HFFc6 (cell line): ENCODE results near the gene JMJD4. TPM values are rescaled to one million over a fixed set of nuclear protein-coding genes. Genes with fewer than 3 reads are reported as not detected.

Experiments
- DNase-seq: peaks from one replicate; pipeline ENCODE4 v3.0.0-alpha.2; 2018
- H3K27ac Mint-ChIP-seq: 2 replicates; pipeline ENCODE4 v1.8.0; 2020; ENCODE audit warnings: mild to moderate bottlenecking, mixed read lengths
- H3K27me3 Mint-ChIP-seq: 2 replicates; pipeline ENCODE4 v1.8.0; 2021; ENCODE audit warnings: mild to moderate bottlenecking, moderate library complexity, mixed read lengths; ENCODE audit not compliant: insufficient read depth
- H3K36me3 Mint-ChIP-seq: 2 replicates; pipeline ENCODE4 v1.8.0; 2021; ENCODE audit warnings: low read depth, mixed read lengths
- H3K4me1 Mint-ChIP-seq: 2 replicates; pipeline ENCODE4 v1.8.0; 2020; ENCODE audit warnings: low read depth, mixed read lengths
- H3K4me3 Mint-ChIP-seq: 2 replicates; pipeline ENCODE4 v1.8.0; 2020; ENCODE audit warnings: mild to moderate bottlenecking, moderate library complexity, mixed read lengths
- H3K9me3 Mint-ChIP-seq: 2 replicates; pipeline ENCODE4 v1.8.0; 2020; ENCODE audit warnings: mild to moderate bottlenecking, mixed read lengths
- CTCF ChIP-seq: fragments of 200-600 bp; sonication (generic); IDR thresholded peaks from 2 replicates; pipeline ENCODE4 v1.5.0; 2021; ENCODE audit warnings: antibody characterized with exemption, mild to moderate bottlenecking
- total RNA-seq, 6 experiments: library from RNA; stranded (reverse); fragmentation: NEBNext Ultra II Directional; extraction: Animal tissue kit (Norgen Biotek cat#: 25700); gene quantifications; 2 replicates in 1 of 6; 3 replicates in 5 of 6; pipeline ENCODE4 v1.2.3, GENCODE V29; 2021

Gene JMJD4
- total RNA-seq, 6 experiments from 2014 or later: 20.2 to 23.1 (median 21.5) TPM

- H3K27ac Mint-ChIP-seq: no peak overlapping the region
- no peak overlapping the region for H3K4me3 Mint-ChIP-seq
- no peaks in the 10 kb centered on the region; the same call in 1 of the 2 replicates for H3K36me3 Mint-ChIP-seq
- peaks cover 26% of the 10 kb centered on the region for H3K4me1 Mint-ChIP-seq
- no peak for TF ChIP-seq CTCF
- no peaks in the 10 kb centered on the region for H3K9me3 Mint-ChIP-seq
- H3K27me3 Mint-ChIP-seq: peaks cover 8% of the 10 kb centered on the region
- DNase-seq: no peak
Measured at GRCh38 chr1:227731696-227732585, 3.2 kb downstream of the JMJD4 start.

GRCh38 chr1:227731241-227731677 lies 3.8 kb downstream of the JMJD4 start:
- Mint-ChIP-seq H3K9me3 (no peaks in the 10 kb centered on the region), H3K27me3 (peaks cover 13% of the 10 kb centered on the region), H3K4me1 (peaks cover 23% of the 10 kb centered on the region), H3K36me3 (no peaks in the 10 kb centered on the region; the same call in 1 of the 2 replicates), H3K4me3 (no peak overlapping the region), H3K27ac (no peak overlapping the region)
- TF ChIP-seq CTCF: no peak
- no peak for DNase-seq

- DNase-seq: no peak
- Mint-ChIP-seq H3K9me3 (no peaks in the 10 kb centered on the region), H3K27ac (no peak overlapping the region), H3K4me3 (no peak overlapping the region), H3K27me3 (peaks cover 13% of the 10 kb centered on the region), H3K36me3 (no peaks in the 10 kb centered on the region; the same call in 1 of the 2 replicates), H3K4me1 (peaks cover 23% of the 10 kb centered on the region)
- peak; percentile 59 for TF ChIP-seq CTCF
Measured at GRCh38 chr1:227730630-227731151, 4.4 kb downstream of the JMJD4 start.

- peak; percentile 86 for TF ChIP-seq CTCF
- H3K9me3 Mint-ChIP-seq: no peaks in the 10 kb centered on the region
- no peak overlapping the region for H3K4me3 Mint-ChIP-seq
- peaks cover 23% of the 10 kb centered on the region for H3K4me1 Mint-ChIP-seq
- no peak overlapping the region for H3K27ac Mint-ChIP-seq
- peak; percentile 48 for DNase-seq
- H3K36me3 Mint-ChIP-seq: no peaks in the 10 kb centered on the region; the same call in 1 of the 2 replicates
- H3K27me3 Mint-ChIP-seq: peaks cover 13% of the 10 kb centered on the region
Measured at GRCh38 chr1:227729881-227730629, 5.0 kb downstream of the JMJD4 start.

- DNase-seq: no peak
- Mint-ChIP-seq H3K4me3 (peak overlapping the region; percentile 78), H3K36me3 (peaks cover 2% of the 10 kb centered on the region), H3K27me3 (peaks cover 13% of the 10 kb centered on the region), H3K9me3 (no peaks in the 10 kb centered on the region), H3K27ac (peak overlapping the region; percentile 36; the same call in 1 of the 2 replicates), H3K4me1 (peaks cover 23% of the 10 kb centered on the region)
- no peak for TF ChIP-seq CTCF
Measured at GRCh38 chr1:227729144-227729880, 5.8 kb downstream of the JMJD4 start.
